Stimulated activated CD4-positive, alpha-beta T cell treated with anti-CD3 and anti-CD28 coated beads, Interleukin-2, amount 100 ng/mL, for 4 hours (primary cell): ENCODE measurements around the gene S100A11.
"Not testable (repeated sequence)": the region's sequence is repeated elsewhere in the genome, so short reads cannot be mapped to it uniquely, and the experiment has no call there.

Source experiments
- DNase-seq: peaks from one replicate; pipeline ENCODE4 v3.0.0-alpha.2; 2020; ENCODE audit warnings: low read depth

The S100A11 gene

DNA sequence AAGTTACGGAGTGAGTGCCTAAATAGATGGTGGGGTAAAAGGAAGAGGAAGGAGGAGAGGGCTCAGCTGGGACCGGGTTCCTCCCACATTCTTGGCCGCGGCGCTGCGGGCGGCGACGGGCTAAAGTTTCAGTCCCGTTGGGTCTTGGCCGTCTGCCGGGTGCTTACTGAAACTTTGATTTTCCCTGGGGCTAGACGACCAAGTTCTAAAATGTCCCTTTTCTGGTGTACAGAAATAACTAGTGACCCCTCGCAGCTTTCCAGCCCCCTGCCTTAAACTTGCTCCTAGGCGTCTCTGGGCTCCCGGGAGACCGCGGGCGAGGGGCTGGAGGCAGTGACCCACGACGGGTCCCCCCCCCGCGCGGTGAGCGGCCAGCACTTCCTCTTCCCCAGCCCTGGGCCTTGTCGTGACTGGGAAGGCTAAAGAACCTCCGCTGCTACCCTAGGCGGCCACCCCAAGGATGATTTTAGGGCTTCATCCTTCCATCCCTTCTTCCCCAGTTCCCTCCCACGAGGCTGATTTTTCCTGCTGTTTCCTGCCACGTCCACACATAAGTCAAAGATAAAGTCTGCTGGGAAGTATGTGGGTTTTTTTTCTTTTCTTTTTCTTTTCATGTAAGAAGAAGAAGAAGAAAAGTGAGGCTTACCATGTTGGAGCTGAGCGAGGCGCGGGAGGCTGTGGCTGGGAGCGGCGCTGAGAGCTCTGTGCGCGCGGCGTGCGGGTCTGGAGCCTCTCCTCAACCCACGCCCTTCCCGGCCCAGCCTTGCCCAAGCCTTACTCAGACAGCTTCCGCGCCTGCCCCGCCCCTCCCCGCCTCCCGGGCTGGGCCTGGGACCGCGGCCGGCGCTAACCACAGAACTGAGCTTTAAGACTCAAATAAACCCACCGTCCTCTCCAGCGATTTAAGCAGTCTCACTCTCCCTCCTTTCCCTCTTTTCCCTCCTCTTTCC lies at the start of gene S100A11:
Gene S100A11 (minus strand): TSS at position 738 of the 950 bp plus-strand sequence. CDS start 89 bp downstream, at position 649.
- peak; percentile 71 for DNase-seq

DNA sequence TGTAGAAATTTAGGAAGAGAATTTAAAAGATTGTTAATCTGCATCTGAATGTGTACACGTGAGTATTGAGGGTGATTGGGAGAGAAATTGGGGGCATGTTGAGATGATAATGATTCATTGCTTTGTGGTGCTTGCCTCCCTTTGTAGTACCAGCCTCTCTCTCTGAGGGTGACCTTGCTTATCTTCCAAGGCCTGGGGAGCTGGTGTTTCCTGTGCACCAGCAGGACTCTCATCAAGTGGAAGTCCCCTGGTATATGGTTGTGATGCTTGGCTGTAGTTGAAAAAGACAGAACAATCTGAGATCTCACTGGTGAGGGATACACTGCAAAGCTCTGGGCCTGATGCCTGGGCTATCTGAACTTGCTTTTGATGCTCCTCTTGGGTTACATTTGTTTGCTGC lies 48.0 kb upstream of the S100A11 start:
- no peak for DNase-seq

GRCh38 chr1:152081026-152081425 lies 44.2 kb upstream of the S100A11 start:
- not testable (repeated sequence) for DNase-seq

- DNase-seq = not testable (repeated sequence)
Observed at GRCh38 chr1:152080494-152080893, 43.7 kb upstream of the S100A11 start.

GRCh38 chr1:152078831-152079441 lies 42.1 kb upstream of the S100A11 start:
- DNase-seq = no peak

DNA sequence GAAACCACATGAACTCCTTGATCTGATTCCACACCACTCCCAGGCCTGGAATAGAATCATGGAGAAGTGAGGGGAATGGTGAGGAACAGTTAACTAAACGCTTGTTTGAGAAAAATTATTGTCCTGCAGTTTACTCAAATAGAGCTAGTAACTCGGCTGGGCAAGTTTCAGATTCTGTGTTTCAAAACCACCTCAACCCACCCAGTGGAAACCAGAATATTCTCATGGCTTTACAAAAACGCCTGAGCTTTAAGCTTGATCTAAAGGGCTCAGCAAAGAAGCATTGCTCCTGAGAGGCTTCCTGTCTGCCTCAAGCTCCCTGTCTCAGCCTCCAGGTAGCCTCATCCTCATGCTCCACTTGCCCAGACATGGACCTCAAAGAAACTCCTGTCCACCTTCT lies 35.5 kb upstream of the S100A11 start:
- no peak for DNase-seq

GRCh38 chr1:152071123-152071522 lies 34.3 kb upstream of the S100A11 start:
- DNase-seq = no peak

GRCh38 chr1:152067929-152068328 lies 31.1 kb upstream of the S100A11 start:
- DNase-seq = no peak

- DNase-seq = no peak
Observed at GRCh38 chr1:152067150-152067549, 30.3 kb upstream of the S100A11 start.

GRCh38 chr1:152061952-152062351 lies 25.1 kb upstream of the S100A11 start:
- DNase-seq = no peak

DNA sequence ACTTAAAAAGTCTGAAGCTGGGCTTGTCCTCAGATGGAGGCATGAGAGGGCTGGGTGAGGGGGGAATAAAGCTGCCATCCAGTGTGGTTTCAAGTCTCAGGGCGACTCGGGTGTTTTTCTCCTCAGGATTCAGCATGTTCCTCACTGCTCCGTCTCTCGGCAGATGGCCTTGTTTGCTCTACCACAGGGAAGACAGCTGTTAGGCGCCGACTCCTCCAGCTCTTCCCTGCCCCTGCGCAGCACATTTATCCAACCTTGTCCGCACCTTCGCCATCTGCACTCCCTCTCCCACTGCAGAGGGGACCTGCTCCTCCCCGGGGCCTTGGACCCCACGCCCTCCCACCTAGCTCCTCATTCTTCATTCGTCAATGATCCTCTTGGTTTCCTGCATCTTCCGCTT lies 16.6 kb upstream of the S100A11 start:
- DNase-seq = no peak

GRCh38 chr1:152052606-152053005 lies 15.8 kb upstream of the S100A11 start:
- peak; percentile 68 for DNase-seq

DNA sequence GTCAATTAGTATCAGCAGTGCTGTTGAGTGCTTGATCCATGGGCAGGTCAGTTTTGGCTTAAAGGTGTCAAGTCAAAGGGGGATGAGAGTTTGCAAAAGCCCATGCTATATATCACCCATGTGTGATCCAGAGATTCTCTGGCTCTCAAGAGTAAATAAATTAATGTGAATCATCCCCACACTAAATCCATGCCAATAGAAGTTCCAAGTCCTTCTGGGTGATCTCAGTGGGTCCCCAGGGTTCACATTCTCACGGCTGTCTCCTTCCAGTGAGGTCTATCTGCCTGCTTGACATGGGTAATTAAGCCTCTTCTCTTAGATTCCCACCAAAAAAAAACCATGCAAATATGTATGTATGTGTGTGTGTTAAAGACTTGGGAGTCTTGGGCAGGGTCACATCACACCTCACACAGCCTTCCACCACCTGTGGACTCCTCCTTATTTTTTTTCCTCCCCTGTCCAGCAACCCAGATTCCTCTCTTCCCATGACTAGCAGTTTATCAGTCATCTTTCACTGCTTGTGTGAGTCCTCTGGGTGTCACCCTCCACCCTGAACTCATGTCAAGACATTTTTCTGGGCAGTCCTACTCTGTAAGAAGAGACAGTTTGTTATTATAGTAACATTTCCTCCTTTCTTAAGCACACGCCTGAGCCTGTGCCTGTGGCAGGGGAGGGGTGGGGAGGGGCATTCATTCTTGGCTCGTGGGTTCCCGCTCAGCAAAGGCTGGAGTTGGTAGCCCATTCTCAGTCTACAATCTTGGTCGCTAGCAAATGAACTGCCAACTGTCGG lies 14.3 kb upstream of the S100A11 start:
- no peak for DNase-seq

DNA sequence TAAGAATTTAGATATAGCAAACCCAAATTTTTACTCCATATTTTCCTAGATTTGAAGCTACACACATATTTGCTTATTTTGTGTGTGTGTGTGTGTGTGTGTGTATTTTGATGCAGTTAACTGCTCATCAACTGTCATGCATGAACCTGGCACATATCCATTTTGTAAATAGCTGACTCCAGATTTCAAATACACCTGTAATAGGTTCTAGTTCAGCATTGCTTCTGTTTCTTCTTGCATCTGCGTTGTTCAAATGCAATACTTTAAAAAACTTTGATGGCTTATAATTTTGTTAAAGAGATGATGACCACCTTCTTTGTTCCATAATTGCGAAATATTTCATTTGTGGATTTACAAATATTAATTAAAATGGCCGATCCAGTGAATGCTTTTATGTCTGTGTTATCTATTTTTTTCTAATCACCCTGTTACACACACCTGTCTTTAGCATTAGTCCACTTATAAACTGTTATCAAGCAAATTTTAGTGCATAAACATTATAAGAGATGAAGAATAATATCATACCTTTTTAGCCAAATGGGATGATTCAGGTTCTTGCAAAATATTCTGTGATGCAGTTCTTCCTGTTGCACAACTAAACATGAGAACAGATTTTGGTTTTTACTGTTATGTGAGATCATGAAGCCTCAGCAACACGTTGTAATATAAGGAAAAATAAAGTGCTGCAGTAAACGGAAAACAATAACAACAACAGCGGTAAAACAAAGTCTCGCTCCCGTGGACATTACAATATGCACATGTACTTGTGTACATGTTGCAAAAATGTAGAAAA lies 12.7 kb upstream of the S100A11 start:
- DNase-seq = no peak

DNA sequence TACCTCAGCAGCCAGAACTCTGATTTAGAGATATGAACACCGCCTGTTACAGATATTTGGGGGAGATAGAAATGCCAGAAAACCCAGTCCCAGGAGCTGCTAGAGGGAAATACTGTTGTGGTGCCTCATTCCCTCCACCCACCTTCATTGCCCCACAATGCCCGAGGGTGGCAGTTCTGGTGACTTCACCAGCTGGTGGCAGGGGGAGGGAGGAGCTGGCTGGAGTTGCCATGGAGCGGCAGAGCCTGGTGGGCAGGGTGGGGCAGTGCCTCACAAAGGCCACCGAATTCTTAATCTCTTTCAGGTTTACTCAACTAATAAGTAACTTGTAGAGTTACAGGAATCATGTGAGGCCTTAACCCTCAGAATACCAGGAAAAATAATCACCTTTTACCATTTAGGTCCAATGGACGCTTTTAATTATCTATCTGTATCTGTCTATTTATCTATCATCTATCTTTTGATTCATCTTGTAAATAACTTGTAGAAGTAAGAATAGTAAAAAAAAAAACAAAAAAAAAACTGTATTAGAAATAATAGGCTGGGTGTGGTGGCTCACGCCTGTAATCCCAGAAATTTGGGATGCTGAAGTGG lies 11.7 kb upstream of the S100A11 start:
- peak; percentile 48 for DNase-seq

GRCh38 chr1:152047730-152048415 lies 11.1 kb upstream of the S100A11 start:
- DNase-seq = peak; percentile 71

DNA sequence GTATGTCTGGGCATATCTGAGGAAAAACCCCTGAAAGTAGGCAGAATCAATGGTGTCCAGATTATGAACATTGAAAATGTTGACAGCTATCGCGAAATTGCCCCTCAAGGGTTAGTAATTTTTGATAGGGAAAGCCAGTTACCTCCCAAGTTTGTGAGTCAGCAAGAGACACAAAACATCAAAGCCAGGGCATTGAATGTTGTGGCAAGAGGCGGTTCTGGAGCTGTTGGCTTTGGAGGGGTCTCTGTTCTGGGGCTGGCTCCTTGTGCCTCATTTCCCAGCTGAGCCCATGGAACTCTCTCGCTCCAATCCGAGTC lies 10.6 kb upstream of the S100A11 start:
- DNase-seq = no peak

- DNase-seq = no peak
Observed at GRCh38 chr1:152044386-152044785, 7.6 kb upstream of the S100A11 start.

DNA sequence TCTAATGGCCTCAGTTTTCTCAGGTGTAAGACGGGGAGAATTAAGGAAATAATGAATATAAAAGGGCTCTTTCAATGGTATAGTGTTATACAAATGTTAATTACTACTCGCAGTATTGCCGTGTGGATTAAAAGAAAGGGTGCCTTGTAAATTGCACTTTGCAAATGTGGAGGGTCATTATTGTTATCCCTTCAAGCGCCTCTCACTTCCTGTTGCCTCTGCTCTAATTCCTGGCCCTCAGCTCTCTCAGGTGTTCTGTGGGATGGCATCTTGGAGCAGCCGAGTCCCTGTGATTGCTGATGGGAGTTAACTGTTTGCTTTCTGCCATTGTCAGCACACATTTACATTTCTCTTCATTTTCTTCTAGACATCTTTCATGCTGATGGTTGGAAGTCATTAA lies 7.1 kb upstream of the S100A11 start:
- DNase-seq = no peak

- DNase-seq = no peak
Observed at GRCh38 chr1:152042030-152042429, 5.2 kb upstream of the S100A11 start.

GRCh38 chr1:152039886-152040285 lies 3.1 kb upstream of the S100A11 start:
- no peak for DNase-seq
